ACHN (cell line): ENCODE data around the gene LAMTOR3.

Source experiments
- DNase-seq: peaks from one replicate; pipeline ENCODE4 v3.0.0-alpha.2; 2015
- in situ Hi-C: cut with HindIII; loops from 2 replicates; pipeline ENCODE4 v1.10.0; 2017; ENCODE audit warnings: low sequenced_read_pairs, low pct_ligation_motif_present, low pct_unique_long_range_greater_than_20kb

Gene LAMTOR3

GRCh38 chr4:99872570-99872969, 21.7 kb downstream of the LAMTOR3 start:
- DNase-seq: no peak
- in situ Hi-C loops: no loop called here

- DNase-seq: no peak
- in situ Hi-C loops: no loop called here
Measured at GRCh38 chr4:99868126-99868596, 26.1 kb downstream of the LAMTOR3 start.

- DNase-seq: no peak
- in situ Hi-C loops: no loop called here
Measured at GRCh38 chr4:99863804-99864203, 30.4 kb downstream of the LAMTOR3 start.

- no peak for DNase-seq
- in situ Hi-C loops: no loop called here
Measured at GRCh38 chr4:99861120-99861905, 32.9 kb downstream of the LAMTOR3 start.

- in situ Hi-C loops: no loop called here
- no peak for DNase-seq
Measured at GRCh38 chr4:99860521-99860920, 33.7 kb downstream of the LAMTOR3 start.

- in situ Hi-C loops: no loop called here
Measured at GRCh38 chr4:99859618-99860017, 34.6 kb downstream of the LAMTOR3 start.

GRCh38 chr4:99857307-99857706, 36.9 kb downstream of the LAMTOR3 start:
- DNase-seq: no peak
- in situ Hi-C loops: no loop called here

More at GRCh38 chr4:99859618-99860017, 34.6 kb downstream of the LAMTOR3 start:
- DNase-seq: no peak

GRCh38 chr4:99856166-99856565, 38.1 kb downstream of the LAMTOR3 start:
- in situ Hi-C loops: no loop called here
- peak; percentile 9 for DNase-seq

- in situ Hi-C loops: no loop called here
- DNase-seq: no peak
Measured at GRCh38 chr4:99855678-99856077, 38.5 kb downstream of the LAMTOR3 start.

- in situ Hi-C loops: no loop called here
- DNase-seq: no peak
Measured at GRCh38 chr4:99853999-99854398, 40.2 kb downstream of the LAMTOR3 start.

- in situ Hi-C loops: no loop called here
- no peak for DNase-seq
Measured at GRCh38 chr4:99853190-99853589, 41.0 kb downstream of the LAMTOR3 start.

GRCh38 chr4:99852199-99852749, 42.0 kb downstream of the LAMTOR3 start:
- in situ Hi-C loops: no loop called here
- DNase-seq: no peak

- in situ Hi-C loops: no loop called here
- DNase-seq: no peak
Measured at GRCh38 chr4:99848591-99849001, 45.6 kb downstream of the LAMTOR3 start.

GRCh38 chr4:99847362-99847976, 46.8 kb downstream of the LAMTOR3 start:
- no peak for DNase-seq
- in situ Hi-C loops: no loop called here

- no peak for DNase-seq
- in situ Hi-C loops: no loop called here
Measured at GRCh38 chr4:99846891-99847290, 47.3 kb downstream of the LAMTOR3 start.

- DNase-seq: no peak
- in situ Hi-C loops: no loop called here
Measured at GRCh38 chr4:99845708-99846469, 48.3 kb downstream of the LAMTOR3 start.

- no peak for DNase-seq
- in situ Hi-C loops: no loop called here
Measured at GRCh38 chr4:99845179-99845578, 49.0 kb downstream of the LAMTOR3 start.

GRCh38 chr4:99844048-99844447, 50.2 kb downstream of the LAMTOR3 start:
- no peak for DNase-seq
- in situ Hi-C loops: no loop called here

GRCh38 chr4:99843413-99843812, 50.8 kb downstream of the LAMTOR3 start:
- DNase-seq: no peak
- in situ Hi-C loops: no loop called here
